Measurements from ENCODE around the gene RPL13A. TPM values are rescaled to one million over a fixed set of nuclear protein-coding genes. Genes with fewer than 3 reads are reported as not detected.

RPL13A gene
- total and polyA plus RNA-seq, 2 of the 13 experiments (the other 11 are each of a cell fraction or from before 2014, with no cell fraction given), result 2,601 to 3,407 TPM

DNA sequence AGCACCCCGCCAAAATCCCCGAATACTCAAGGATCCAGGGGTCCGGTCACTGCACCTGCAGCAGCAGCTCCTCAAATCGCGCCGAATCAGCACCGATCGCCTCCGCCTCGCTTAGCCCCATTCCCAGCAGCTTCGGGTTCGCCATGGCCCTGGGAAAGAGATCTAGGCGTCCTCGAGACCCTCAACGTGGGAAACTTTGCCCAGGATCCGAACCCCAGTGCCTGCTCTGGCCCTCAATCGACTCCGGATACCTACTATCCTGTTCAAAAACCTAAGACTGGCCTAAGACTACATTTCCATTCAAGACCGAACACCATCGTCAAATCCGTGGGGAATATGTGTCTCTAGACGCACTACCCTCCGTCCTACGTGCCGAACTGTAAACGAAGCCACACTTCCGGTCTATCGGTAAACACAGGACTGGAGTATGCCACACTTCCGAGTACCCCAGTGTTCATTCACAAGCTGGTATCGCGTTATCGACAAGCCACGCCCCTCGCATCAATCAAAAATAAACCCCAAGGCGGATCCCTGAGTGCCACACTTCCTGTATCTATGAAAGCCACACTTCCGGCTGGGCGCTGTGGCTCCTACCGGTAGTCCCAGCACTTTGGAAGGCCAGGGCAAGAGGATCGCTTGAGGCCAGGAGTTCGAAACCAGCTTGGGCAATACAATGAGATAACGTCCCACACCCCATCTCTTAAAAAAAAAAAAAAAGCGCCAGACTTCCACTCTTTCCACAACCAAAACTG lies 35.8 kb upstream of the RPL13A start, which contains the start of gene PIH1D1 (continued):
- TF ChIP-seq, protein P1, sequence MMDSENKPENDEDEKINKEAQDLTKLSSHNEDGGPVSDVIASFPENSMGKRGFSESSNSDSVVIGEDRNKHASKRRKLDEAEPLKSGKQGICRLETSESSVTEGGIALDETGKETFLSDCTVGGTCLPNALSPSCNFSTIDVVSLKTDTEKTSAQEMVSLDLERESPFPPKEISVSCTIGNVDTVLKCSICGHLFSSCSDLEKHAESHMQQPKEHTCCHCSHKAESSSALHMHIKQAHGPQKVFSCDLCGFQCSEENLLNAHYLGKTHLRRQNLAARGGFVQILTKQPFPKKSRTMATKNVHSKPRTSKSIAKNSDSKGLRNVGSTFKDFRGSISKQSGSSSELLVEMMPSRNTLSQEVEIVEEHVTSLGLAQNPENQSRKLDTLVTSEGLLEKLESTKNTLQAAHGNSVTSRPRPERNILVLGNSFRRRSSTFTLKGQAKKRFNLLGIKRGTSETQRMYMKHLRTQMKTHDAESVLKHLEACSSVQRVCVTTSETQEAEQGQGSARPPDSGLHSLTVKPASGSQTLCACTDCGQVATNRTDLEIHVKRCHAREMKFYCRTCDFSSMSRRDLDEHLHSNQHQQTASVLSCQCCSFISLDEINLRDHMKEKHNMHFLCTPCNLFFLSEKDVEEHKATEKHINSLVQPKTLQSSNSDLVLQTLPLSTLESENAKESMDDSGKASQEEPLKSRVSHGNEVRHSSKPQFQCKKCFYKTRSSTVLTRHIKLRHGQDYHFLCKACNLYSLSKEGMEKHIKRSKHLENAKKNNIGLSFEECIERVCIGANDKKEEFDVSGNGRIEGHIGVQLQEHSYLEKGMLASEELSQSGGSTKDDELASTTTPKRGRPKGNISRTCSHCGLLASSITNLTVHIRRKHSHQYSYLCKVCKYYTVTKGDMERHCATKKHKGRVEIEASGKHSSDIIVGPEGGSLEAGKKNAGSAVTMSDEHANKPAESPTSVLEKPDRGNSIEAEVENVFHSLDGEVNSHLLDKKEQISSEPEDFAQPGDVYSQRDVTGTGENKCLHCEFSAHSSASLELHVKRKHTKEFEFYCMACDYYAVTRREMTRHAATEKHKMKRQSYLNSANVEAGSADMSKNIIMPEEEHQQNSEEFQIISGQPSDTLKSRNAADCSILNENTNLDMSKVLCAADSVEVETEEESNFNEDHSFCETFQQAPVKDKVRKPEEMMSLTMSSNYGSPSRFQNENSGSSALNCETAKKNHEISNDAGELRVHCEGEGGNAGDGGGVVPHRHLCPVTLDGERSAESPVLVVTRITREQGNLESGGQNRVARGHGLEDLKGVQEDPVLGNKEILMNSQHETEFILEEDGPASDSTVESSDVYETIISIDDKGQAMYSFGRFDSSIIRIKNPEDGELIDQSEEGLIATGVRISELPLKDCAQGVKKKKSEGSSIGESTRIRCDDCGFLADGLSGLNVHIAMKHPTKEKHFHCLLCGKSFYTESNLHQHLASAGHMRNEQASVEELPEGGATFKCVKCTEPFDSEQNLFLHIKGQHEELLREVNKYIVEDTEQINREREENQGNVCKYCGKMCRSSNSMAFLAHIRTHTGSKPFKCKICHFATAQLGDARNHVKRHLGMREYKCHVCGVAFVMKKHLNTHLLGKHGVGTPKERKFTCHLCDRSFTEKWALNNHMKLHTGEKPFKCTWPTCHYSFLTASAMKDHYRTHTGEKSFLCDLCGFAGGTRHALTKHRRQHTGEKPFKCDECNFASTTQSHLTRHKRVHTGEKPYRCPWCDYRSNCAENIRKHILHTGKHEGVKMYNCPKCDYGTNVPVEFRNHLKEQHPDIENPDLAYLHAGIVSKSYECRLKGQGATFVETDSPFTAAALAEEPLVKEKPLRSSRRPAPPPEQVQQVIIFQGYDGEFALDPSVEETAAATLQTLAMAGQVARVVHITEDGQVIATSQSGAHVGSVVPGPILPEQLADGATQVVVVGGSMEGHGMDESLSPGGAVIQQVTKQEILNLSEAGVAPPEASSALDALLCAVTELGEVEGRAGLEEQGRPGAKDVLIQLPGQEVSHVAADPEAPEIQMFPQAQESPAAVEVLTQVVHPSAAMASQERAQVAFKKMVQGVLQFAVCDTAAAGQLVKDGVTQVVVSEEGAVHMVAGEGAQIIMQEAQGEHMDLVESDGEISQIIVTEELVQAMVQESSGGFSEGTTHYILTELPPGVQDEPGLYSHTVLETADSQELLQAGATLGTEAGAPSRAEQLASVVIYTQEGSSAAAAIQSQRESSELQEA (CRISPR knock-in tag; IDR thresholded peaks at IDR 0.05; ENCODE audit: not compliant biosample characterization), result no peak
- TF ChIP-seq, protein P2, sequence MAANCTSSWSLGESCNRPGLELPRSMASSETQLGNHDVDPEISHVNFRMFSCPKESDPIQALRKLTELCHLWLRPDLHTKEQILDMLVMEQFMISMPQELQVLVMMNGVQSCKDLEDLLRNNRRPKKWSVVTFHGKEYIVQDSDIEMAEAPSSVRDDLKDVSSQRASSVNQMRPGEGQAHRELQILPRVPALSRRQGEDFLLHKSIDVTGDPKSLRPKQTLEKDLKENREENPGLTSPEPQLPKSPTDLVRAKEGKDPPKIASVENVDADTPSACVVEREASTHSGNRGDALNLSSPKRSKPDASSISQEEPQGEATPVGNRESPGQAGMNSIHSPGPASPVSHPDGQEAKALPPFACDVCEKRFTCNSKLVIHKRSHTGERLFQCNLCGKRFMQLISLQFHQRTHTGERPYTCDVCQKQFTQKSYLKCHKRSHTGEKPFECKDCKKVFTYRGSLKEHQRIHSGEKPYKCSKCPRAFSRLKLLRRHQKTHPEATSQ (CRISPR knock-in tag; IDR thresholded peaks at IDR 0.05; ENCODE audit: borderline replicate concordance), result no peak
- TF ChIP-seq ZNF562 (CRISPR knock-in tag; IDR thresholded peaks at IDR 0.05; ENCODE audit: borderline replicate concordance) (no peak), CC2D1A (CRISPR knock-in tag; IDR thresholded peaks at IDR 0.05) (0 out of 2 replicates have a peak, but pooled peaks have one; percentile 32), ZBTB1 (CRISPR knock-in tag; IDR thresholded peaks at IDR 0.05; ENCODE audit: borderline replicate concordance) (no peak), ZNF879 (CRISPR knock-in tag; IDR thresholded peaks at IDR 0.05) (no peak), ZFP41 (CRISPR knock-in tag; IDR thresholded peaks at IDR 0.05; ENCODE audit: borderline replicate concordance) (no peak), MEIS2 (CRISPR knock-in tag; IDR thresholded peaks at IDR 0.05) (peak; percentile 96), ERF (CRISPR knock-in tag; IDR thresholded peaks at IDR 0.05) (peak; percentile 68; the same call in 1 of the 2 replicates), ZNF143 (CRISPR knock-in tag; IDR thresholded peaks at IDR 0.05) (peak; percentile 73), ZNF672 (CRISPR knock-in tag; IDR thresholded peaks at IDR 0.05) (no peak), ZNF225 (CRISPR knock-in tag; IDR thresholded peaks at IDR 0.05) (0 out of 2 replicates have a peak, but pooled peaks have one; percentile 19), GPN1 (CRISPR knock-in tag; IDR thresholded peaks at IDR 0.05; ENCODE audit: borderline replicate concordance) (no peak), PHF20 (CRISPR knock-in tag; IDR thresholded peaks at IDR 0.05) (peak; percentile 68; the same call in 1 of the 2 replicates)
- TF ChIP-seq, protein P3, sequence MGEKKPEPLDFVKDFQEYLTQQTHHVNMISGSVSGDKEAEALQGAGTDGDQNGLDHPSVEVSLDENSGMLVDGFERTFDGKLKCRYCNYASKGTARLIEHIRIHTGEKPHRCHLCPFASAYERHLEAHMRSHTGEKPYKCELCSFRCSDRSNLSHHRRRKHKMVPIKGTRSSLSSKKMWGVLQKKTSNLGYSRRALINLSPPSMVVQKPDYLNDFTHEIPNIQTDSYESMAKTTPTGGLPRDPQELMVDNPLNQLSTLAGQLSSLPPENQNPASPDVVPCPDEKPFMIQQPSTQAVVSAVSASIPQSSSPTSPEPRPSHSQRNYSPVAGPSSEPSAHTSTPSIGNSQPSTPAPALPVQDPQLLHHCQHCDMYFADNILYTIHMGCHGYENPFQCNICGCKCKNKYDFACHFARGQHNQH (CRISPR knock-in tag; IDR thresholded peaks at IDR 0.05), result peak; percentile 63; the same call in 1 of the 2 replicates
- TF ChIP-seq, protein P4, sequence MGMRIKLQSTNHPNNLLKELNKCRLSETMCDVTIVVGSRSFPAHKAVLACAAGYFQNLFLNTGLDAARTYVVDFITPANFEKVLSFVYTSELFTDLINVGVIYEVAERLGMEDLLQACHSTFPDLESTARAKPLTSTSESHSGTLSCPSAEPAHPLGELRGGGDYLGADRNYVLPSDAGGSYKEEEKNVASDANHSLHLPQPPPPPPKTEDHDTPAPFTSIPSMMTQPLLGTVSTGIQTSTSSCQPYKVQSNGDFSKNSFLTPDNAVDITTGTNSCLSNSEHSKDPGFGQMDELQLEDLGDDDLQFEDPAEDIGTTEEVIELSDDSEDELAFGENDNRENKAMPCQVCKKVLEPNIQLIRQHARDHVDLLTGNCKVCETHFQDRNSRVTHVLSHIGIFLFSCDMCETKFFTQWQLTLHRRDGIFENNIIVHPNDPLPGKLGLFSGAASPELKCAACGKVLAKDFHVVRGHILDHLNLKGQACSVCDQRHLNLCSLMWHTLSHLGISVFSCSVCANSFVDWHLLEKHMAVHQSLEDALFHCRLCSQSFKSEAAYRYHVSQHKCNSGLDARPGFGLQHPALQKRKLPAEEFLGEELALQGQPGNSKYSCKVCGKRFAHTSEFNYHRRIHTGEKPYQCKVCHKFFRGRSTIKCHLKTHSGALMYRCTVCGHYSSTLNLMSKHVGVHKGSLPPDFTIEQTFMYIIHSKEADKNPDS (CRISPR knock-in tag; IDR thresholded peaks at IDR 0.05), result peak; percentile 88; the same call in 1 of the 2 replicates

All from HepG2 (cell line).